NCI-H345 (cell line): Measurements from ENCODE around the gene CDC42BPA.
"Not testable (repeated sequence)": the region's sequence is repeated elsewhere in the genome, so short reads cannot be mapped to it uniquely, and the experiment has no call there.

Source experiments
- DNase-seq: peaks from one replicate; lab custom pipeline; 2025; lab: John Stamatoyannopoulos, UW

The CDC42BPA gene

GRCh38 chr1:227308367-227309336, 9.6 kb downstream of the CDC42BPA start:
- DNase-seq: no peak

- DNase-seq: no peak
Observed at GRCh38 chr1:227306689-227307088, 11.6 kb downstream of the CDC42BPA start.

- DNase-seq: no peak
Observed at GRCh38 chr1:227305894-227306626, 12.2 kb downstream of the CDC42BPA start.

GRCh38 chr1:227304665-227305064, 13.6 kb downstream of the CDC42BPA start:
- DNase-seq: no peak

- no peak for DNase-seq
Observed at GRCh38 chr1:227303662-227304061, 14.6 kb downstream of the CDC42BPA start.

- no peak for DNase-seq
Observed at GRCh38 chr1:227300682-227301081, 17.6 kb downstream of the CDC42BPA start.

GRCh38 chr1:227299688-227300087, 18.6 kb downstream of the CDC42BPA start:
- DNase-seq: no peak

GRCh38 chr1:227299241-227299627, 19.1 kb downstream of the CDC42BPA start:
- DNase-seq: no peak

- DNase-seq: no peak
Observed at GRCh38 chr1:227298512-227299240, 19.6 kb downstream of the CDC42BPA start.

- no peak for DNase-seq
Observed at GRCh38 chr1:227297073-227297793, 21.1 kb downstream of the CDC42BPA start.

GRCh38 chr1:227295609-227296008, 22.7 kb downstream of the CDC42BPA start:
- DNase-seq: no peak

GRCh38 chr1:227285745-227286144, 32.5 kb downstream of the CDC42BPA start:
- DNase-seq: no peak

GRCh38 chr1:227281371-227281770, 36.9 kb downstream of the CDC42BPA start:
- no peak for DNase-seq

- no peak for DNase-seq
Observed at GRCh38 chr1:227280836-227281235, 37.5 kb downstream of the CDC42BPA start.

- DNase-seq: not testable (repeated sequence)
Observed at GRCh38 chr1:227276156-227276693, 42.1 kb downstream of the CDC42BPA start.

- no peak for DNase-seq
Observed at GRCh38 chr1:227273557-227273956, 44.7 kb downstream of the CDC42BPA start.

GRCh38 chr1:227272428-227272827, 45.9 kb downstream of the CDC42BPA start:
- DNase-seq: no peak

- DNase-seq: no peak
Observed at GRCh38 chr1:227270554-227270953, 47.7 kb downstream of the CDC42BPA start.

- no peak for DNase-seq
Observed at GRCh38 chr1:227268943-227269342, 49.3 kb downstream of the CDC42BPA start.

GRCh38 chr1:227265891-227266290, 52.4 kb downstream of the CDC42BPA start:
- DNase-seq: no peak

GRCh38 chr1:227263869-227264268, 54.4 kb downstream of the CDC42BPA start:
- no peak for DNase-seq
